OCI-LY3 (cell line): ENCODE data around the gene NOL4L.

ENCODE experiments used
- EZH2phosphoT487 ChIP-seq: fragments of 200-600 bp; shearing (Covaris generic); IDR thresholded peaks from 2 replicates; pipeline ENCODE4 v1.6.1; 2018; ENCODE audit warnings: antibody characterized with exemption, mixed run types, low read depth
- TF ChIP-seq, protein P1 (sequence below): fragments of 200-600, 300-600 bp; sonication (generic); IDR thresholded peaks from 2 replicates; pipeline ENCODE4 v1.5.1; 2014; ENCODE audit warnings: antibody characterized with exemption, low read length, low read depth

DNA sequence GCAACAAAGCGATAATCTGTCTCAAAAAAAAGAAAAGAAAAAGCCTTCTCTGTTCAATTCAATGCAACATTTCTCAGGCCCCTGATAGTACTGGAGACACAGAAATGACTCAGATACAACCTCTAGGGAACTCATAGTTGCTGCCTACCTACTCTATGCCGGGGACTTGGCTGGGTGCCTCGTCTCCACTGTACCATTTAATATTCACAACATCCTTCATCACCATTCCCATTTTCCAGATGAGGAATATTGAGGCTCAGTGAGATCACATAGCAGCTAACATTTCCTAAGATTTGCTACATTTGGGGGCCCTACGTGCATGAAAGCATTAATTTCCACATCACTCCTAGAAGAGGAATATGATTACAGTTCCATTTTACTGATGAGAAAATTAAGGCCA is 7.5 kb downstream of the NOL4L start:
- TF ChIP-seq, protein P1, sequence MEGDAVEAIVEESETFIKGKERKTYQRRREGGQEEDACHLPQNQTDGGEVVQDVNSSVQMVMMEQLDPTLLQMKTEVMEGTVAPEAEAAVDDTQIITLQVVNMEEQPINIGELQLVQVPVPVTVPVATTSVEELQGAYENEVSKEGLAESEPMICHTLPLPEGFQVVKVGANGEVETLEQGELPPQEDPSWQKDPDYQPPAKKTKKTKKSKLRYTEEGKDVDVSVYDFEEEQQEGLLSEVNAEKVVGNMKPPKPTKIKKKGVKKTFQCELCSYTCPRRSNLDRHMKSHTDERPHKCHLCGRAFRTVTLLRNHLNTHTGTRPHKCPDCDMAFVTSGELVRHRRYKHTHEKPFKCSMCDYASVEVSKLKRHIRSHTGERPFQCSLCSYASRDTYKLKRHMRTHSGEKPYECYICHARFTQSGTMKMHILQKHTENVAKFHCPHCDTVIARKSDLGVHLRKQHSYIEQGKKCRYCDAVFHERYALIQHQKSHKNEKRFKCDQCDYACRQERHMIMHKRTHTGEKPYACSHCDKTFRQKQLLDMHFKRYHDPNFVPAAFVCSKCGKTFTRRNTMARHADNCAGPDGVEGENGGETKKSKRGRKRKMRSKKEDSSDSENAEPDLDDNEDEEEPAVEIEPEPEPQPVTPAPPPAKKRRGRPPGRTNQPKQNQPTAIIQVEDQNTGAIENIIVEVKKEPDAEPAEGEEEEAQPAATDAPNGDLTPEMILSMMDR, result no peak
- TF ChIP-seq EZH2phosphoT487, result no peak
